Inflammatory macrophage treated with lipopolysaccharide for 4 hours (primary cell): ENCODE measurements around the gene ASIC4.

Experiments
- DNase-seq: peaks from one replicate; pipeline ENCODE4 v3.0.0-alpha.2; 2020

Gene ASIC4

GRCh38 chr2:219498280-219499057 is 15.8 kb upstream of the ASIC4 start, which contains the start of gene GMPPA:
Gene GMPPA (plus strand): TSS chr2:219498891. CDS start chr2:219499976, 1,085 bp downstream.
- DNase-seq = peak; percentile 99

DNA sequence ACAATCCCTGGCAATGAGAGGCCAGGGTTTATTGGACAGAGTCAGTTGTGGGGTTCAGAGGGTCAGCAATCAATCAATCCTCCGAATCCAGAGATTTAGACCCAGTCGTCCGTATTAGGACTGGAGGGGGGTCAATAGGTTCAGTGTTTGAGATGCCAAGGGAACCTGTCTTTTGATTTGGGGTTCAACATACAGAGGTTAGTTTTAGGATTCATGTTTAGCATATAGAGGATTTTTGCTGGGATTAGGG is 15.3 kb upstream of the ASIC4 start:
- DNase-seq = no peak

DNA sequence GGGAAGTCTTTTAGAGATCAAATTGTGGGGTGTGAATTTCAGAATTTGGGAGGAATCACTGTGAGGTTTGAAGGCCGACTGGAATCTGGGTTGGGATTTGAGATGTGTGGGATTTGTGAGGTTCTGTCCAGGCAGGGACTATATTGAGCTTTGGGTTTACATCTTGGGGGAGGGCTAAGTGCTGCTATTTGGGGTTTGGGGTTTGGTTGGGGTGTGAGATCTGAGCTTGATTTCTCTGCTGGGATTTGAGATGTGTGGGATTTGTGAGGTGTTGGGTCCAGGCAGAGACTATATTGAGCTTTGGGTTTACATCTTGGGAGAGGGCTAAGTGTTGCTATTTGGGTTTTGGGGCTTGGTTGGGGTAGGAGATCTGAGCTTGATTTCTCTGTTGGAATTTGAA is 14.7 kb upstream of the ASIC4 start:
- no peak for DNase-seq

DNA sequence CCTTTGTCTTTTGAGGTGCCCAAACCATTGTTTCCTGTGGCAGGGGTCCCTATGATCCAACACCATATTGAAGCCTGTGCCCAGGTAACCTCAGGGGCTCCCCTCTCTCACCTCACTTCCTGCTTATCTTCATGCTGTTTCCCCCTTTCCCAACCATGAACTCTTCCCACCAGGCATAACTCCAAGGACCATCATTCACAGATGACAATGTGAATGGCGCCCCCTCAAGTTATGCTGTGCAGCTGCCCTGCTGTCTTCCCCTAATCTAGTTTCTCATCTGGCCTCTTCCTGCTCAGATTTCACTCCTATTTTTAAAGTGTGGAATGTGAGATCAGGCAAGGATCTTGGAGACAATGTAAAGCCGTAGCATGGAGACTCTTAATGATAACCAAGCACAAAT is 14.1 kb upstream of the ASIC4 start:
- DNase-seq = peak; percentile 21

DNA sequence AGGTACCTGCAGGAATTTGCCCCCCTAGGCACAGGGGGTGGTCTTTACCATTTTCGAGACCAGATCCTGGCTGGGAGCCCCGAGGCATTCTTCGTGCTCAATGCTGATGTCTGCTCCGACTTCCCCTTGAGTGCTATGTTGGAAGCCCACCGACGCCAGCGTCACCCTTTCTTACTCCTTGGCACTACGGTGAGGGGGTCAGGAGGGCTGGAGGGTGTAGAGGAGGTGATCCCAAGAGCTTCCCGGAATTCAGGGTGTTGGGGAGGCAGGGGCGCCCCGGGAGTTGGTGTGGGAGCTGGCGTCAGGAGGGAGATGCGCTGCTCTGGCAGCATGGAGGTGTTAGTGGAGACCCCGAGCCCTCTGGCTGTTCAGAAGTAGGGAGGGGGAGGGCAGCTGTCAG is 12.4 kb upstream of the ASIC4 start:
- no peak for DNase-seq

DNA sequence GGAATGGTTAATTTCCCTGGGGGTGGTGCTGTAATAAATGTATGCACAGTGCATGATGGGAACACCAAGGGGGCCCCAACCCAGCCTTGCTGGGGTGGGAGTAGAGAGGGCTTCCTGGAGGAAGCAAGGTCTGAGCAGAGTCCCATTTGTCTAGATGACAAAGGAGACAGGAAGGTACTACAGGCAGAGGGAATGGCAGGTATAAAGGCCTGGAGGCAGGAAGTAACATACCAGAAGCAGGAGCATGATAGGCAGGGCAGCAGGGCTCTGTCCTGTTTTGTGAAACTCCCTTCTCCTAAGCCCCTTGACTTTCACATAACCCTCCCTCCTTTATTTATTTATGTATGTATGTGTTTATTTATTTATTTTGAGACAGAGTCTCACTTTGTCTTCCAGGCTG is 11.7 kb upstream of the ASIC4 start:
- DNase-seq = no peak

DNA sequence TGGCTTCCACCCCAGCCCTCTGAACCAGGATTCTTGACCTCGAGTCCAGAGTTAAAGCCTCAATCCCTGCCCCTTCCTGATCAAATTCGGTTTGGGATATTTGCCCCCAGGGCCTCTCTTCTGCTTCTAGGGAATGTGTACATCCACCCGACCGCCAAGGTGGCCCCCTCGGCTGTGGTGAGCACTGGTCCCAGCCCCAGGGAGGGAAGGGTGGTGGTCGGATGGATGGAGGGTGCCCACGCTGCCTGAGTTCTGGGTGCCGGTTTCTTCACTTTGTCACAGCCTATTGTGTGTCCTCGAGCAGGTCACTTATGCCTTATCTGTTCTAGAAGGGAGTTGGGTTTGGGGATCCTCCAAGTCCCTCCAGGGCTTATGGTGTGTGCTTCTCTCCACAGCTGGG is 8.7 kb upstream of the ASIC4 start:
- no peak for DNase-seq

GRCh38 chr2:219506153-219506801 is 8.0 kb upstream of the ASIC4 start:
- DNase-seq = no peak

DNA sequence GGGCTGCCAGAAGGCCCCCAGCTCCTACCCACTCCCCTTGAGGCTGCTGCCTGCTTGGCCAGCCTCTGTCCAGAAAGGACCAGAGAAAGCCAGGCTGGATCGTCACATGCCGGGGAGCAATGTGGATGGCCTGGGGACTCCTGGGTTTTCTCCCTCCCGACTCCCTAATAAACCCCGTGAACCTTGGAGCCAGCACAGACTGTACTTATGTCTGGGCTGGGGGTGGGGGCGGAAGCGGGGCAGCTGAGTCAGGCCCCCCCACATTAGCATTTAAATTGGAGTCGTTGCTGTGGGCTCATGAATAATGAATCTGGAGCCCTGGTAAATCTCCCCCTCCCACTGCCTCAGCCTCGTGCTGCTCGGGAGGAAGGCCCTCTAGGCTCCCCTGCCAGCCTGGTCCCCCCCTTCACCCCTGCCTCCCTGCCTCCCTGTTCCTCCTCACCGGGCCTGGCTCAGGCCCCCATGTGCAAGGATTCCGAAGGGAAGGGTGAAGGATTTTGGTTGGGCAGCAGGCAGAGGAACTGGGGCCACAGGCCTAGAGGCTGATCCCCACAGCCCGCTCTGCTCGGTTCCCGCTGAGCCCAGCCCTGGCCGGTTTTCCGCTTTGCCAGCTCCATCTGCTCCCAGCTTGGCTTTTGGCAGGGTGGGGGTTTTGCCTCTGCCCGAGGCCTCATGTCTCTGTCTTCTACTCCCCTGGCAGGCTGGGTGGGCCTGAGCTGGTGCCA is 7.3 kb upstream of the ASIC4 start:
- no peak for DNase-seq

GRCh38 chr2:219507581-219508443 is 6.5 kb upstream of the ASIC4 start:
- no peak for DNase-seq

GRCh38 chr2:219508444-219508734 is 5.9 kb upstream of the ASIC4 start:
- no peak for DNase-seq

DNA sequence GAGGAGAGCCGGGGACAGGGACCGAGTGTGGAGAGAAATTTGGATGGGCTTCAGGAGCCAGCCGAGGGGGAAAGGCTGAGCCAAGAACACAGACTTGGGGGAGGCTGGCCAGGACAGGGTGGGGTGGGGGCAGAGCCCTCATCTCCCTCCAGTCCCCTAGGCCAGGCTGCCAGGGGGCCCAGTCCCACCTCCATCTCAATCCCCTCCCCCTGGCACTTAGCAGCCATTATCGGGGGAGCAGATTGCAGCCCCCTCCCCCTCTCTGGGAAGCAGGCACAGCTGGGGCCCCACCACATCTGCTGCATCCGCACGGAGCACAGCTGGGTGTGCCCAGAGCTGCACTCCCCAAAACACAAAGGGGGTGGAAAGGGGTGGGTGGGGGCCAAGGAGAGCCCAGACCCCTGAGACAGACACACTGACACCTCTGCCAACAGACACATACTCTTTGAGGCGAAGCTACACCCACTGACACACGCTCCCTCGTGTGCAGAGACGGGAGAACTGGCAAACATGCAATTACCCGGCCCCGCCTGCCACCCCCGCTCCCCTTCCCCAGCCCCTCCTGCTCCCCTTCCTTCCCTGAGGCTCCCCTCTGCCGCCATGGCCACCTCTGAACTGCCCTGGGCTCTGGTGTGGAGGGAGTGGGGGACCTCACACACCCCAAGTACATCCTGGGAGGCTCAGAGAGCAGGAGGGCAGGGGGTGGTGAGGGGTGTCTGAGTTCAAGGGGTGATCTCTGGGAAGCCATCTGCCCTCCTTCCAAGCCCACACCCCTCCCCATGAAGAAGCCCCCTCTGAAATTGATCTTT is 5.1 kb upstream of the ASIC4 start:
- DNase-seq = no peak

GRCh38 chr2:219509780-219510511 is 4.3 kb upstream of the ASIC4 start:
- DNase-seq = peak; percentile 42

GRCh38 chr2:219510512-219511135 is 3.7 kb upstream of the ASIC4 start:
- DNase-seq = no peak

DNA sequence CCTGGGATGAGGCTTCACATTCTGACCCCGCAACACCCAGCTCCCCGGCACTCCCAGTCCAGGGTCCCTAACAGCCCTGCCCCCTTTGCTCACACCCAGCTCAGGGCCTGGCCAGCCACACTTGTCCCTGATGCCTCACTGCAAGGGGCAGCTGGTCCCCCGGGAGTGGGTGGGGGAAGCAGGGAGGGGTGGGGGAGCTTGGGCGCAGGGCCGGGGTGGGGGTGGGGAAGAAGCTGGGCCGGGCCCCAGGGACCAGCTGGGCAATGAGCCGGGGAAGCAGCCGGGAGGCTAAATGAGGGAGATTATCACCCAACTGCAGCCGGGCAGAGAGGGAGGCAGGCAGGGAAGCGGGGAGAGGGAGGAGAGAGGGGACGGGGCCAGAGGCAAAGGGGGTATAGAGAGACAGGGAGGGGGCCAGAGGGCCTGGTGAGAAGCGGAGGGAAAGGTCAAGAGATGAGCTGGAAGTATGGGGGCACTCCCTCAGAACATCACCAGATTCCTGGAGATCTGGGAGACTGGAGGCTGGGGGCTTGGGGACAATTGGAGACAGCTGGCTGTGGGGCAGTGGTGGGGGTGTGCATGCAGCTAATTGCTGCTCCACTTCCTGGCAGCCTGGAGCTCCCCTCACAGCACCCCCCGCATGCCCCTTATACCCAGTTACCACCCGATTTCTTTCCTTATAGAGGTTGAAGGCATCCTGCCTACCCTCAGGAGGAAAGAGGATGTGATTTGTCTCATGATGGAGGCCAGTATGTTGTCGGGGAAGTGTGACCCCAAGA is 2.5 kb upstream of the ASIC4 start:
- DNase-seq = no peak

- no peak for DNase-seq
Measured at GRCh38 chr2:219512524-219513216, 1.6 kb upstream of the ASIC4 start.

GRCh38 chr2:219513787-219514186 is 495 bp upstream of the ASIC4 start:
- no peak for DNase-seq

- no peak for DNase-seq
Measured at GRCh38 chr2:219514836-219515235, 554 bp downstream of the ASIC4 start.

- no peak for DNase-seq
Measured at GRCh38 chr2:219515874-219516629, 1.8 kb downstream of the ASIC4 start.
